NCI-H2107 (cell line): Measurements from ENCODE around the gene CEP63.

Experiments
- DNase-seq: peaks from one replicate; lab custom pipeline; 2025; lab: John Stamatoyannopoulos, UW

CEP63 gene

GRCh38 chr3:134609821-134610431, 124.1 kb downstream of the CEP63 start:
- DNase-seq: no peak

DNA sequence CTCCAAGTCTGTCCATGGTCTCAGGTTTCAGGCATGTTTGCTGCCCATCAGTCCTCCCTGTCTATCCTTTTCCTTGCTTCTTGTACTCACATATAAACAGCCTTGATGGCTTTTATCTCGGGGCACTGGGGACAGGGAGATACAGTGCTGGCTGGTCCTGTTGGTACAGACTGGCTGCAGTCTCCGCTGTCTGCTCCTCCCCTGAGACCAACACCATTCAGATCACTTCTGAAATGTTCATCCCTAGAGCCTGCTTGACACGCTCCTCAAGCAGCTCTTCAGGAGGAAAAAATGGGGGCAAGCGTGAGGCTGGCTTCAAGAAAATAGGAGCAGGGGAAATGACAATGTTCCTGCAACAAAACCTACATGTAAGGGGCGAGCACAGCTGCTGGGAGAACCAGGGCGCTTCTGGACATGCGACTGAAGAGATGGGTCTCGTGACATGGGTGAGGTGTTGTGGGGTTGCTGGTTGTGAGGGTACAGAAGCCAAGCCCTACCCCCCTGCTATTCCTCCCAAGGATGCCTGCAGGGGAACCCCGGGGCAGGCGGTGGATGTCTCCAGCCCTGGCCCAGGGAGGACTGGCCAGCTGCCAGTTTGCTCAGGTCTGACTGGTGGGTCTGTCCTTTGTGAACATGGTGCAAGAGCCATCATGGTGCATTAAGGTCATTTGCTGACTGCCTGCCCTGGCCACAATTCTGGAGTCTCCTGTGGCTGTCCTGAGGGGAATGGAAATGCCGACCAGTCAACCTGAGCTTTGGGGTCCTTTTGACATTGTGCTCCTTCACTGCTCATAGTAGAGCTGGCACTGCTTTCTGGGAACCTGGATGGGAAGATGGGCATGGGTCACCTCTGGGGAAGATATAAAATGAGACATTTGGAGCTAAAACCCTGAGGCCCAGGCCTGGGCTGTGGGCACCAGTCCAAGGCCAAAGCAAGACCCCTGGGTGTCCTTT, 124.9 kb downstream of the CEP63 start:
- no peak for DNase-seq

DNA sequence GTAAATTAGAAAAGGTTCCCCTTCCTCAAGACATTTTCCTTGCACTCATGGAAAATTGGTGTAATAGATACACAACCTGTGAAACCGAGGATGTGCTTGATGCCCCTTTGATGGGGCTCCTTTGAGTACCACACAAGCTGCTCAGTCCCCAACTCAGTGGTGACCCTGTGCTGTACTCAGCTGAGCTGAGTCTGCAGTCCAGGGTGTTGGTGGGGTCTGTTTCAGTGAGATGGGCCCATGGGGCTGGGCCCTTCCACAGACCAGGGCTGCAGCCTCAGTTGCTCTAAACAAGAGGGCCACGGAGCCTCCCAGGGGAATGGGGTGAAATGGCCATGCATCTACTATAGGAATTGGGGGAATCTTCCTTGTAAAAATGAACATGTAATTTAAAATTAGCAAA, 125.7 kb downstream of the CEP63 start:
- DNase-seq: no peak

GRCh38 chr3:134613006-134613520, 127.2 kb downstream of the CEP63 start:
- DNase-seq: no peak

DNA sequence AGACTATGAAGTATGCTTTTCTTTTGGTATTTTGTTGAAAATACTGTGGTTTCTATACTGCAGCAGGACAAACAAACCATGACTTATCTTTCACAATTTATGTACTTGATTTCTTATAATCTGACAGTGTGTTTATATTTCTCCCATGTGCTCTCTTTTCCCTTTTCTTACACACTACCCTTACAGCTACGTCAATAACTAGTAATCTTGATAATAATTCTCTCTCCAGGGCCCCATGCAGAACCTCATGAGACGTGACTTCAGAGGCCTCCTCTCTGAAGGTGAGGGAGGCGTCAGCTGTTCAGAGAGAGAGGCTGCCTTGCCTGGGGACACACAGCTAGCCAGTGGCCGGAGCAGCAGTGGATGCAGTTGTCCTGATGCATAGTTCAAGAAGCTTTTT, 129.1 kb downstream of the CEP63 start:
- DNase-seq: no peak

DNA sequence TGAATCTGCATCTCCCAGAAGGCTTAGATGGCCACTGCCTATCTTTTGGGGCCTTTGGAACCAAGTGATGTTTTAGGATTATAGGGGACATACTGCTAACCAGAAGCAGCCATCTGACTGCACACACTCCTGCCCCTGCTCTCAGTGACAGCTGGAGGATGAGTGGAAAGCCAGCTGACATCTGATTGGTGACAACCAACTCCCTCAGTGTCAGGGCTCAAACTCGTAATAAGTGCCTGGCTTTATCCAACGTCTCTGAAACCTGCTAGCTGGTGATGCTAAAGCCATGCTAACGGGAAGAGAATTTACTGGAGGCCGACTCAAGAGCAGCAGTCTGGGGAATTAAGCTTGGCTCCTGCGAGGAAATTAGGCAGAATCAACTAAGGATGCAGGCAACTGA, 129.9 kb downstream of the CEP63 start:
- DNase-seq: no peak

DNA sequence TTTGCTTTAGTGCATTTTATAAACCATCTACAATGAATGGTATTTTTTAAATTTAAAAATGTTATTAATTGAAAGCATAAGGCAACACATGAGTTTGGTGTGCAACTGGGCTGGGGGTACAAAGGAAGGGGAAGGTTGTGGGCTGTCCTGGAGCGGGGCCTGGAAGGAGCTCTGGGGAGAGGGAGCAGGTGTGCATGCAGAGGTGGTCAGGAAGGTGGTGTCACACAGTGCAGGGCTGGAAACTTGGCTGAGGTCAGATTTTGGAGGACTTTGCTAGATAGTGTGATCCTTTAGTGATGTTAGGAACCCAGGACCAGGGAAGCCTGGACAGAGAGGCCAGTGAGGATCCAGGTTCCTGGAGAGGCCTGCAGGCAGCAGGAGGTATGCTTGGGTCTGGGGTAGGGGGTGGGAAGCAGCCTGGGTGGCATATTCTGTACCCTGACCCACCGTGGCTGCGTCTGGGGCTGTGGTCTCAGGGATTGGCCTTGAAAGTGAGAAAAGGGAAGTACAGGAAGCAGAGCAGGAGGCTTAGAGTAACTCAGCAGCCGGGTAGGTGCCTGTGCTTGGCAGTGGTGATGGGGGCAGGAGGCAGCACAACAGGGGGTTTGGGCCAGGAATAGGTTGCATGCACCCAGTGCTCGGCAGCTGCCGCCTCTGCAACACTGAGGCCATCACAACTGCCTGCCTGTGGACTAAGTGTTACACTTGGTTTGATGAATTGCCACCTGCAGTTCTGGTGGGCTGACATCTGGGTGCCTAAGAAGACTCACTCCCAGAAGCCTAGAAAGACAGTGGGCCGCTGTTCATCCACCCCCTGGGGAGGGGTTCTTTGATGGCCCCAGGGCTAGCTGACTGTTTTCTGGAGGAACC, 132.0 kb downstream of the CEP63 start:
- DNase-seq: no peak

- DNase-seq: no peak
Measured at GRCh38 chr3:134618478-134619300, 132.8 kb downstream of the CEP63 start.

GRCh38 chr3:134619301-134619615, 133.4 kb downstream of the CEP63 start:
- DNase-seq: no peak

GRCh38 chr3:134619884-134620445, 134.1 kb downstream of the CEP63 start:
- DNase-seq: no peak

GRCh38 chr3:134620476-134621115, 134.7 kb downstream of the CEP63 start:
- no peak for DNase-seq

DNA sequence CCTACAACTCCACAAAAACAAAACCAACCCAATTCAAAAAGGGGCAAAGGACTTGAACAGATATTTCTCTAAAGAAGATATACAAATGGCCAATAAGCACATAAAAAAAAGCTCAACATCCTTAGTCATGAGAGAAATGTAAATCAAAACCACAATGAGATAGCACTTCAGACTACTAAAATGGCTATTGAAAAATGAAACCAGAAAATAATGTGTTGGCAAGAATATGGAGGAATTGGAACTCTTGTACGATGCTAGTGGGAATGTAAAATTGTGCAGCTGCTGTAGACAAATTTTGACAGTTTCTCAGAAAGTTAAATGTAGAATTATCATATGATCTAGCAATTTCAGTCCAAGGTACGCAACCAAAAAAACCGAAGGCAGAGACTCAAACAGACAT, 136.0 kb downstream of the CEP63 start:
- DNase-seq: no peak

DNA sequence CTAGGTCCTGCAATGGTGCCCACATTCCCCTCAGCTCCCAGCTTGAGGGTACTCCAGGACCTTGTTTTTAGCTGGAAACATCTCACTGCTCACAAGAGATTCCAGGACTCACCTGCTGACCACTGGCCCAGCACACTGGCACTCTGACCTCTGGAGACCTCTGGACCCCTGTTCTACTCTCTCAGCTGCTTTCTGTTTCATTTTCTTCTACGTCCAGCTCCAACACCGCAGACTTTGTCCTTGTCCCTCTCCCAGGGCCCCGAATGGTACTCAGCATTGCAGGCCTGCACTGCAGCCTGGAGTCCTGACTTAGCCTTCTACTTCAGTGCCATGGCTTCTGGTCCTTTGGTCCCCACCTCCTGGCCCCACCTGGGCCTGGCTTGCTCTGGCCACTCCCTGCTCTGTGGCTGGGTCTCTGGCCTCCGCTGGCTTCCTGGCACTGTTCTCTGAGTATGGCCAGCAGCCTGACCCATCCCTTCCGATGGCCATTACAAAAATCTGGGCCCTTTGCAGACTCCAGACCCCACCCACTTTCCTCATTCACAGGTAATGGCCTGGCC, 137.0 kb downstream of the CEP63 start:
- no peak for DNase-seq

DNA sequence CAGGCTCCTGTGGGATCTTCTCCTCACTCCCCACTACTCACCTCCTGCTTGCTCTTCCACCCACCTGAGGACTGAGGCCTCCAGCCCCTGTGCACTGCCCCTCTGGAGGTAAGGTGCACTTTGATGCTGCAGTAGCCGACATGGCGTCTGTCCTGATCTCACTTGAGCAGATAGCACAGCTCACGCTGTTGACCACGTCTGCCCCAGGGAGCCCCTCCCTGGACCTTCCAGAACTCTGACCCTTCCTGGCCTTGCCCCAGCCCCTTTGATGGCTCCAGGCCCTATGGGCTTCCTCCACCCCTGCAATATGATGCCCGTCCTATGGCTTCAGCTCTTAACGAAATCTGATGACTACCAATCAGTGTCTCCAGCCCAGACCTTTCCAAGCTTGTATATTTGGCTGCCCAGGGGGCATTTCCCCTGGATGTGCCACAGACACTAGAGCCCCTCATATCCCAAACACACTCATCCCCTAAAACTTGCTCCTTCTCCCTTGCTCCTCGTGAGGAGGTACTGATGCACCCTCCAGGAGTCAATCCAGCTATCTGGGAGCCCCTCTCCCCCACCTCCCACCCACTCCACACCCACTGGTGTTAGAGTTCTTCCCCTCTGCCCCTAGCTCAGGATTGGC, 137.9 kb downstream of the CEP63 start:
- DNase-seq: no peak
